SU-DHL-6 (cell line): Measurements from ENCODE around the gene PRR12.

Source experiments
- H2AFZ ChIP-seq: fragments of 200-600 bp; sonication (generic); 2 replicates; pipeline ENCODE4 v1.6.1; 2014; ENCODE audit warnings: low read depth, mild to moderate bottlenecking, moderate library complexity, mixed read lengths, antibody characterized with exemption, low read length; ENCODE audit not compliant: severe bottlenecking
- H3F3A ChIP-seq: fragments of 200-600 bp; shearing (Covaris generic); 2 replicates; pipeline ENCODE4 v1.6.0; 2016; ENCODE audit warnings: antibody characterized with exemption, mild to moderate bottlenecking; ENCODE audit not compliant: insufficient read depth
- H3K27ac ChIP-seq: fragments of 200-600 bp; sonication (generic); 2 replicates; pipeline ENCODE4 v1.5.1; 2016; ENCODE audit warnings: low read depth, mild to moderate bottlenecking, low read length, moderate library complexity, mixed read lengths
- H3K27me3 ChIP-seq: fragments of 200-600 bp; sonication (generic), shearing (Covaris generic); 2 replicates; pipeline ENCODE4 v1.6.0; 2014; ENCODE audit warnings: mild to moderate bottlenecking, low read length
- H3K36me3 ChIP-seq: fragments of 200-600 bp; sonication (generic); 2 replicates; pipeline ENCODE4 v1.6.1; 2014; ENCODE audit warnings: mild to moderate bottlenecking, low read length, mixed read lengths
- H3K4me2 ChIP-seq: fragments of 300-600, 200-600 bp; shearing (Covaris generic), sonication (generic); 2 replicates; pipeline ENCODE4 v1.6.0; 2014; ENCODE audit warnings: low read length, low read depth, mild to moderate bottlenecking; ENCODE audit not compliant: poor library complexity, severe bottlenecking
- H3K4me3 ChIP-seq: fragments of 200-600 bp; sonication (generic); 2 replicates; pipeline ENCODE4 v1.5.1; 2014; ENCODE audit warnings: antibody characterized with exemption, low read length, mild to moderate bottlenecking, mixed read lengths; ENCODE audit not compliant: insufficient read depth, poor library complexity, severe bottlenecking
- H3K79me2 ChIP-seq: fragments of 200-600 bp; sonication (generic); 2 replicates; pipeline ENCODE4 v1.6.1; 2014; ENCODE audit warnings: mild to moderate bottlenecking, low read length, moderate library complexity; ENCODE audit not compliant: insufficient read depth
- H3K9ac ChIP-seq: fragments of 200-600 bp; sonication (generic); 2 replicates; pipeline ENCODE4 v1.7.0; 2014; ENCODE audit warnings: mild to moderate bottlenecking, low read length
- H3K9me2 ChIP-seq: fragments of 200-600 bp; sonication (generic); replicated peaks from 2 replicates; pipeline ENCODE4 v1.6.1; 2014; ENCODE audit warnings: low read length; ENCODE audit not compliant: insufficient read depth
- H3K9me3 ChIP-seq: fragments of 200-600 bp; sonication (generic); 2 replicates; pipeline ENCODE4 v1.6.1; 2014; ENCODE audit warnings: low read length, mixed read lengths; ENCODE audit not compliant: insufficient read depth
- H4K20me1 ChIP-seq: fragments of 200-600 bp; sonication (generic); 2 replicates; pipeline ENCODE4 v1.6.1; 2014; ENCODE audit warnings: low read depth, mild to moderate bottlenecking, antibody characterized with exemption, low read length, moderate library complexity, mixed read lengths
- CTCF ChIP-seq: fragments of 200-600 bp; sonication (generic); IDR thresholded peaks from one replicate; pipeline ENCODE4 v1.5.1; 2017; ENCODE audit warnings: antibody characterized with exemption, mild to moderate bottlenecking, low read length, moderate library complexity; ENCODE audit not compliant: insufficient read depth, poor library complexity, severe bottlenecking
- EZH2phosphoT487 ChIP-seq: fragments of 200-600 bp; sonication (generic), shearing (Covaris generic); conservative IDR thresholded peaks from 2 replicates; pipeline ENCODE4 v1.6.1; 2018; ENCODE audit warnings: mild to moderate bottlenecking, antibody characterized with exemption, low read length, moderate library complexity, mixed read lengths

Gene PRR12

GRCh38 chr19:49596407-49596806 is 5.4 kb downstream of the PRR12 start:
- Histone ChIP-seq H3K9me3 (no peaks in the 10 kb centered on the region), H3K36me3 (peaks cover 2% of the 10 kb centered on the region; the same call in 1 of the 2 replicates), H3F3A (peaks cover 19% of the 10 kb centered on the region), H3K27me3 (no peaks in the 10 kb centered on the region), H3K9ac (no peak overlapping the region), H3K9me2 (no peaks in the 10 kb centered on the region), H4K20me1 (no peaks in the 10 kb centered on the region; the same call in 1 of the 2 replicates), H3K79me2 (peaks cover 38% of the 10 kb centered on the region), H2AFZ (no peak overlapping the region), H3K27ac (no peak overlapping the region), H3K4me2 (no peak overlapping the region), H3K4me3 (no peak overlapping the region)
- TF ChIP-seq EZH2phosphoT487 (no peak), CTCF (no peak)

GRCh38 chr19:49596954-49597702 is 6.1 kb downstream of the PRR12 start:
- H3K36me3 ChIP-seq = peaks cover 2% of the 10 kb centered on the region; the same call in 1 of the 2 replicates

GRCh38 chr19:49597703-49597974 is 6.7 kb downstream of the PRR12 start:
- Histone ChIP-seq H3K79me2 (peaks cover 35% of the 10 kb centered on the region), H3K9ac (no peak overlapping the region), H2AFZ (no peak overlapping the region), H3K27ac (no peak overlapping the region), H3K27me3 (no peaks in the 10 kb centered on the region), H3F3A (peaks cover 9% of the 10 kb centered on the region), H3K9me3 (no peaks in the 10 kb centered on the region), H3K36me3 (peaks cover 2% of the 10 kb centered on the region; the same call in 1 of the 2 replicates), H3K9me2 (no peaks in the 10 kb centered on the region), H3K4me2 (no peak overlapping the region), H4K20me1 (no peaks in the 10 kb centered on the region; the same call in 1 of the 2 replicates), H3K4me3 (no peak overlapping the region)
- TF ChIP-seq EZH2phosphoT487 (no peak), CTCF (no peak)

More at GRCh38 chr19:49596954-49597702, 6.1 kb downstream of the PRR12 start:
- H3F3A ChIP-seq = peaks cover 14% of the 10 kb centered on the region
- TF ChIP-seq CTCF = no peak
- no peak for TF ChIP-seq EZH2phosphoT487
- no peak overlapping the region for H3K4me3 ChIP-seq
- no peaks in the 10 kb centered on the region for H3K9me3 ChIP-seq
- no peak overlapping the region for H2AFZ ChIP-seq
- H3K79me2 ChIP-seq = peaks cover 36% of the 10 kb centered on the region
- H3K27me3 ChIP-seq = no peaks in the 10 kb centered on the region
- no peak overlapping the region for H3K27ac ChIP-seq
- H3K9ac ChIP-seq = no peak overlapping the region
- H3K4me2 ChIP-seq = no peak overlapping the region
- no peaks in the 10 kb centered on the region for H3K9me2 ChIP-seq
- no peaks in the 10 kb centered on the region; the same call in 1 of the 2 replicates for H4K20me1 ChIP-seq
